GM21423 (cell line): ENCODE measurements around the gene POLD1.
A peak's percentile ranks its signal among the peaks of the same experiment; 100 is the strongest.
"Not testable (repeated sequence)": the region's sequence is repeated elsewhere in the genome, so short reads cannot be mapped to it uniquely, and the experiment has no call there.

Experiments used
- ATAC-seq: cut with Tn5 transposase; IDR thresholded peaks from one replicate; pipeline ENCODE4 v1.9.1; 2021; ENCODE audit warnings: mild to moderate bottlenecking, moderate library complexity; ENCODE audit not compliant: unreplicated experiment

Gene POLD1

DNA sequence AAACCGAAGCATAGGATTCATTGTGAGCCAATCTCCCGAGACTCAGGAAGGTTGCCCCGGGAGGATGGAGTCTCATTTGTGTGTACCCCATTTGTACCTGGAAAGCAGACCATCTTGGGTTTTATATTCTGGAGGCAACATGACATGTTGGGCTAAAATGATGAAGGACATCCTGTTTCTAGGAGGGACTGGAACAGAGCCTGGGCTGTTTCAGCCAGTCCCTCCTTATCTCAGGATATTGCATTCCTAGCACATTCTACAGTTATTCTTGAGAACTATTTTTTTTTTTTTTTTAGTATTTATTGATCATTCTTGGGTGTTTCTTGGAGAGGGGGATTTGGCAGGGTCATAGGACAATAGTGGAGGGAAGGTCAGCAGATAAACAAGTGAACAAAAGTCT lies 6.1 kb downstream of the POLD1 start:
- ATAC-seq, result not testable (repeated sequence)

GRCh38 chr19:50390952-50391351 lies 6.8 kb downstream of the POLD1 start:
- ATAC-seq, result not testable (repeated sequence)

- ATAC-seq, result no peak
These were observed 8.6 kb downstream of the POLD1 start for GRCh38 chr19:50392759-50393158.

GRCh38 chr19:50393589-50393988 lies 9.4 kb downstream of the POLD1 start:
- no peak for ATAC-seq

GRCh38 chr19:50394017-50394416 lies 9.9 kb downstream of the POLD1 start:
- ATAC-seq, result no peak

GRCh38 chr19:50398675-50399367 lies 14.7 kb downstream of the POLD1 start:
- no peak for ATAC-seq

GRCh38 chr19:50399368-50399745 lies 15.2 kb downstream of the POLD1 start:
- ATAC-seq, result no peak

GRCh38 chr19:50401605-50402450 lies 17.7 kb downstream of the POLD1 start:
- no peak for ATAC-seq

DNA sequence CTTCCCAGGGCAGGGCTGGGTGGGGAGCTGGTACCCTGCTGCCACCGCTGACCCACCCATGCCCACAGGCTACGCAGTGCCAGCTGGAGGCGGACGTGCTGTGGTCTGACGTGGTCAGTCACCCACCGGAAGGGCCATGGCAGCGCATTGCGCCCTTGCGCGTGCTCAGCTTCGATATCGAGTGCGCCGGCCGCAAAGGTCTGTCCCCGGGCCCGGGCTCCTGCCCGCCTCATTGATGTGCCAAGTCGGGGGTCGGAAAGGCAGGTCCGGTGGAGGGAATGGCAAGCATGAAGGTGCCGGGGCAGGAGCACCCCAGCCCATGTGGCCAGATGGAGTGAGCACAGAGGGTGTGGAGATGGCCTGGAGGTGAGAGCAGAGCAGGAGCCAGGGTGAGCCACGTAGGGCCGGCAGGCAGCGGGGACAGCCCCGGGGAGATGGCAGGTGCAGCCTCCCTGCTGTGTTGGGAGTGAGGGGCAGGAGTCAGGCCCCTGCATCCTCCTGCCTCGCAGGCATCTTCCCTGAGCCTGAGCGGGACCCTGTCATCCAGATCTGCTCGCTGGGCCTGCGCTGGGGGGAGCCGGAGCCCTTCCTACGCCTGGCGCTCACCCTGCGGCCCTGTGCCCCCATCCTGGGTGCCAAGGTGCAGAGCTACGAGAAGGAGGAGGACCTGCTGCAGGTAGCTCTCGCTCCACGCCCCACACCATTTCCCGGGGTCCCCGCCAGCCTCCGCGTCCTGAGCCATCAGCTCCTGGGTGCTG lies 18.6 kb downstream of the POLD1 start:
- ATAC-seq, result no peak

GRCh38 chr19:50406156-50406820 lies 22.1 kb downstream of the POLD1 start:
- ATAC-seq, result no peak

- no peak for ATAC-seq
These were observed 22.7 kb downstream of the POLD1 start for GRCh38 chr19:50406829-50407228.

- ATAC-seq, result no peak
These were observed 25.2 kb downstream of the POLD1 start for GRCh38 chr19:50409347-50409746.

DNA sequence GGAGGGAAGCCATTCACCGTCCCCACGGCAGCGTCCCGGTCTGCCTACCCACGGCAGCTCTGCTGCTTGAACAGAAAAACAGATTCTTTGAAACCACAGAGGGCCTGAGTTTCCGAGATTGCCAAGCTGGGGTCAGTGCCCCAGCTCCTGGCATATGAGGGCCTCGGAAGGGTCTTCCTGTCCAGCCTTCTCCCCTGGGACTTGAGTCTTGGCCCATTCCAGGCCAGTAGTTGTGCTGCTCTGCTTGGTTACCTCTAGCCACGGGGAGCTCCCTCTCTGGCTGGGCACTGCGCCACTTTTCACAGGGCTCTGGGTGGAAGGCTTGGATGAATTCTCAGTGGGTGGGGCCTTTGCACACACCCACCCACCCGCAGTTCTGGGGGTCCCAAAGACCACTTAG lies 26.0 kb downstream of the POLD1 start:
- no peak for ATAC-seq

DNA sequence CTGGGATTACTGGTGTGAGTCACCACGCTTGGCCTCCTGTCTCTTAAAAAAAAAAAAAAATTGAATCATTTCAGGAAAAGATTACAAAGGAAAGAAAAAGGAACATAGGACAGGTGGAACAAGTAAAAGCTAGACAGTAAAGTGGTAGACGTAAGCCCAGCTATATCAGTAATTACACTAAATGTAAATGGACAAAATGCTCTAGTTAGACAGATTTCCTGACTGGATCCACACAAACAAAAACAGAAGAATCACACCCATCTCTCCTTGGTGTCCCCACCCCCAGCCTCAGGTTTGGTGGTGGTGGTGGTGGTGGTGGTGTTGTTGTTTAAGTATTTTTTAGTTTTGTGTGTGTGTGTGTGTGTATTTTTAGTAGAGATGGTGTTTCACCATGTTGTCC lies 28.3 kb downstream of the POLD1 start:
- ATAC-seq, result no peak

- no peak for ATAC-seq
These were observed 28.9 kb downstream of the POLD1 start for GRCh38 chr19:50413096-50413495.

- ATAC-seq, result no peak
These were observed 29.4 kb downstream of the POLD1 start for GRCh38 chr19:50413531-50413930.

GRCh38 chr19:50414864-50415660 lies 30.9 kb downstream of the POLD1 start:
- no peak for ATAC-seq

- ATAC-seq, result peak; percentile 47
These were observed 31.5 kb downstream of the POLD1 start for GRCh38 chr19:50415661-50416033.

DNA sequence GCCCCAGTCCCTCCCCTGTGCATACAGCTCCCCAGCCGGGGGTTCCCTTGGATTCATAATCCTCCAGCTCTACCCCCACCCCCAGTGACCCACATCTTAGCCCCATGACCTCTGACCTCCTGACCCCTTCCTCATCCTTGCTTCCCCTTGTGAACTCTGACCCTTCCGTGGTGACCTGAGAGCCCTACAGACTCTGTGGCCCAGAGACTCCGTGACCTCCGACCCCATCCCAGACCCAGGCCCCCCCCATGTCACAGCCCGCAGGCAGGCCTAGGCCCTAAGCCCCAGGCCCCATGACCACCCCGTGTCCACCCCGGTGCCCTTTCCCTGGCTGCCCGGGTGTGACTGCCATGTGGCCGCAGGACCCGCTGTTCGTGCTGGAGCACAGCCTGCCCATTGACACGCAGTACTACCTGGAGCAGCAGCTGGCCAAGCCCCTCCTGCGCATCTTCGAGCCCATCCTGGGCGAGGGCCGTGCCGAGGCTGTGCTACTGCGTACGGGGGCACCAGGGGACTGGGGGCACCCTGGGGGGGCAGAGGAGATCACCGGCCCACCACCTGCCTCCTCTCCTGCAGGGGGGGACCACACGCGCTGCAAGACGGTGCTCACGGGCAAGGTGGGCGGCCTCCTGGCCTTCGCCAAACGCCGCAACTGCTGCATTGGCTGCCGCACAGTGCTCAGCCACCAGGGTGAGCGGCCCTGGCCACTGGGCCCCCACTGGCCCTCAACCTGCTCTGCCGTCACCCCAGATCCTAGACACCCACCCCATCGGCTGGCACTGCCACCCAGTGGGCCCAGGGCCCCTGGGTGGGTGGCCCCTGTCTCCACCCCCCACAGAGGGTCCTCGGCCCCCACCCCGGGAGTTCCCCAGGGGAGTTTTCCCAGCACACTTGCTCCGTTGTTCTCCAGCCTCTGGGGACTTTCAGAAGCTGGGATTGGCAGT lies 32.2 kb downstream of the POLD1 start:
- no peak for ATAC-seq
